A549 (cell line): Measurements from ENCODE around the gene ARMC9. TPM values are rescaled to one million over a fixed set of nuclear protein-coding genes. Genes with fewer than 3 reads are reported as not detected.

ENCODE experiments used
- ATAC-seq, 2 experiments: fragments of 200-7000 bp in 1 of 2; fragments of >200 bp in 1 of 2; cut with Nextera tagmentation in 1 of 2; cut with Tn5 transposase in 1 of 2; 3 replicates each; pipeline versions ENCODE4 v1.8.0 to v1.9.1; 2018 to 2020; ENCODE audit warnings: mild to moderate bottlenecking in 1 of 2, moderate library complexity in 1 of 2
- CTCF ChIA-PET: fragments of 300-600 bp; sonication (Branson Sonifier 250); formaldehyde crosslinking; extraction: SDS; loops from one replicate; lab custom pipeline; 2021; ENCODE audit warnings: antibody characterized with exemption, inconsistent platforms; lab: Yijun Ruan, JAX
- POLR2A ChIA-PET: fragments of 350-600 bp; formaldehyde crosslinking; extraction: SDS; loops from one replicate; lab custom pipeline; 2021; ENCODE audit warnings: antibody characterized with exemption, inconsistent platforms; lab: Yijun Ruan, JAX
- DNase-seq, 2 experiments: peaks; one replicate each; pipeline versions ENCODE4 v3.0.0 to v3.0.0-alpha.2; 2011 to 2016; ENCODE audit warnings: low read depth in 1 of 2, low spot score in 1 of 2
- FAIRE-seq: peaks from 2 replicates; lab custom pipeline; 2011; peaks lifted over from hg19 to GRCh38; lab: Jason Lieb, UNC
- H3K27ac ChIP-seq, 2 experiments: fragments of >200 bp; sonication (Bioruptor Twin); formaldehyde crosslinking; 3 replicates each; pipeline ENCODE4 v1.5.1; 2016 to 2017
- H3K4me1 ChIP-seq: fragments of >200 bp; sonication (Bioruptor Twin); formaldehyde crosslinking; 3 replicates; pipeline ENCODE4 v1.6.1; 2016
- H3K4me2 ChIP-seq: fragments of >200 bp; sonication (Bioruptor Twin); formaldehyde crosslinking; 3 replicates; pipeline ENCODE4 v1.6.1; 2016
- H3K4me3 ChIP-seq: fragments of >200 bp; sonication (Bioruptor Twin); formaldehyde crosslinking; 3 replicates; pipeline ENCODE4 v1.5.1; 2016
- H3K9me3 ChIP-seq: fragments of >200 bp; sonication (Bioruptor Twin); formaldehyde crosslinking; 3 replicates; pipeline ENCODE4 v1.6.1; 2016
- BHLHE40 ChIP-seq: IDR thresholded peaks from 2 replicates; pipeline ENCODE4 v1.6.1; 2012; ENCODE audit warnings: low read depth, low read length, inconsistent platforms
- CBX8 ChIP-seq: fragments of 200-600 bp; sonication (generic); IDR thresholded peaks from 2 replicates; pipeline ENCODE4 v1.6.1; 2016
- CHD4 ChIP-seq: fragments of 200-600 bp; sonication (generic); IDR thresholded peaks from 2 replicates; pipeline ENCODE4 v1.6.1; 2016; ENCODE audit warnings: antibody characterized with exemption, mild to moderate bottlenecking, borderline replicate concordance
- ESRRA ChIP-seq: fragments of 150-350 bp; IDR thresholded peaks from 2 replicates; pipeline ENCODE4 v1.6.1; 2014; ENCODE audit warnings: mild to moderate bottlenecking, low read length, borderline replicate concordance
- HEYL ChIP-seq: fragments of 250-450 bp; sonication (Bioruptor Pico); IDR thresholded peaks from 2 replicates; pipeline ENCODE4 v1.8.0; 2021; ENCODE audit warnings: mild to moderate bottlenecking, moderate library complexity
- JUN ChIP-seq, 2 experiments: fragments of >200 bp; sonication (Bioruptor Twin); formaldehyde crosslinking; IDR thresholded peaks; 2 replicates in 1 of 2; 3 replicates in 1 of 2; pipeline ENCODE4 v1.6.1; 2016 to 2017
- MYC ChIP-seq: IDR thresholded peaks from 2 replicates; pipeline ENCODE4 v1.6.1; 2012; ENCODE audit warnings: mild to moderate bottlenecking, inconsistent platforms, low read length, improper control_type of control experiment, borderline replicate concordance
- NPAS2 ChIP-seq: fragments of 250-450 bp; sonication (Bioruptor Pico); IDR thresholded peaks from 2 replicates; pipeline ENCODE4 v1.8.0; 2022; ENCODE audit warnings: mild to moderate bottlenecking, moderate library complexity, borderline replicate concordance
- SMC3 ChIP-seq: fragments of >200 bp; sonication (Bioruptor Twin); formaldehyde crosslinking; IDR thresholded peaks from 3 replicates; pipeline ENCODE4 v1.6.1; 2018; ENCODE audit warnings: inconsistent platforms
- ZC3H11A ChIP-seq: fragments of 450-650 bp; IDR thresholded peaks from 2 replicates; pipeline ENCODE4 v1.6.1; 2014; ENCODE audit warnings: antibody characterized with exemption, mild to moderate bottlenecking
- WGBS: methylation state at CpG from one replicate; pipeline ENCODE4 v1.1.6; 2017; ENCODE audit errors: missing lambda C conversion rate; 5-methylcytosine and 5-hydroxymethylcytosine counted together
- polyA plus RNA-seq, 4 experiments: library from polyadenylated mRNA; depleted of rRNA in 3 of 4; stranded (reverse); fragments of >200 nt; fragmentation: RNase III in 1 of 4; extraction: RNeasy Plus Mini Kit Qiagen cat#74134 plus additional on column Dnase treatment in 1 of 4; gene quantifications; 2 replicates in 3 of 4; 3 replicates in 1 of 4; pipeline ENCODE4 v1.2.3, GENCODE V29; 2011 to 2017
- TF ChIP-seq, protein P1 (sequence below): fragments of 250-450 bp; sonication (Bioruptor Pico); IDR thresholded peaks from 2 replicates; pipeline ENCODE4 v1.5.0; 2021; ENCODE audit warnings: mild to moderate bottlenecking, moderate library complexity, borderline replicate concordance
- TF ChIP-seq, protein P2 (sequence below): IDR thresholded peaks from 2 replicates; pipeline ENCODE4 v1.6.1; 2012
- TF ChIP-seq, protein P3 (sequence below): IDR thresholded peaks from 2 replicates; pipeline ENCODE4 v1.6.1; 2012; ENCODE audit warnings: low read depth, borderline replicate concordance
- TF ChIP-seq, protein P4 (sequence below): fragments of >200 bp; sonication (Bioruptor Twin); formaldehyde crosslinking; IDR thresholded peaks from 3 replicates; pipeline ENCODE4 v1.5.1; 2016
- TF ChIP-seq, protein P5 (sequence below): IDR thresholded peaks from 2 replicates; pipeline ENCODE4 v1.6.1; 2012

The ARMC9 gene
- polyA plus RNA-seq, 2 of the 4 experiments (the other 2 are of a cell fraction), result 12.0 to 14.1 TPM

DNA sequence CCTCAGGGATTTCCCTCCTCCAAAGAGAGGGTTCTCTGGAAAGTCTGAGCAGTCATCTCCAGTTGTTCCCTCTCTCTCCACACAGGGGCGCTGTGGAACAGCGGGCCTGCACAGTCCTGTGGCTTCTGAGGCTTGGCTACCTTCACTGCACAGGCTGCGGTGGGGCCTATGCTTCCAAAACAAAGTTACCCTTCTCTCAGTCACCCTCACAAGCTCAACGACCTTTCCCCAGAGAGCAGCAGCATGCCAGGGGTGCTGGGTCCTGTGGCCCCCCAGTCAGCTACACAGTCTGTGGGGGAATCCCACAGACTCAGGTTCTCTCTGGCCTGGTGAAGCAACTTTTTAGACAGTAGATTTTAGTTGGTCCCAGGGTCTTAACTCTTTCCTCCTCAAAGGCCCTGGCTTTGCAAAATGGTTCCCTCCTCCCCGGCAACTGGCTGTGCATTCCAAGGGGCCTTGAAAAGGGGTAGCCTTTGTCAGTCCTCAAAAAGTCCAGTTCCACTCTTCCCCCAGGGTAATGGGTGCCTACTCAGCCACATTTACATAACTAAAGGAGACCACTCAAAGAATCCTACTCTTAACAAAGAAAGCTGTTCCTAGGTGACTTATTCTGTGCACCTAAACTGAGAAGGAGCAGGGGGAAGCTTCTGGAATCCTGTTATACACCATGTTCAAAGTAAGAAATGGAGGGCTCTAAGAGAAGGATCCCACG lies 212.0 kb downstream of the ARMC9 start:
- no peak for FAIRE-seq
- ChIA-PET POLR2A (no interaction called here), CTCF (interaction anchor here (0.6 to 20.2 kb wide), 12 partner anchors 13 to 586 kb away, joined by 3 to 333 read pairs (median 10); partner anchors contain the start of gene B3GNT7)
- Histone ChIP-seq H3K27ac (no peak overlapping the region), H3K4me3 (no peak overlapping the region), H3K4me1 (peaks cover 5% of the 10 kb centered on the region; the same call in 2 of the 3 replicates), H3K9me3 (peaks cover 9% of the 10 kb centered on the region), H3K4me2 (no peak overlapping the region)
- WGBS, result 72% methylated on average over 6 of the region's 6 CpGs
- TF ChIP-seq JUN (IDR thresholded peaks at IDR 0.05) (no peak), BHLHE40 (no peak), SMC3 (no peak)
- no peak for ATAC-seq
- DNase-seq, result peak in 1 of 2 experiments; percentile 33

DNA sequence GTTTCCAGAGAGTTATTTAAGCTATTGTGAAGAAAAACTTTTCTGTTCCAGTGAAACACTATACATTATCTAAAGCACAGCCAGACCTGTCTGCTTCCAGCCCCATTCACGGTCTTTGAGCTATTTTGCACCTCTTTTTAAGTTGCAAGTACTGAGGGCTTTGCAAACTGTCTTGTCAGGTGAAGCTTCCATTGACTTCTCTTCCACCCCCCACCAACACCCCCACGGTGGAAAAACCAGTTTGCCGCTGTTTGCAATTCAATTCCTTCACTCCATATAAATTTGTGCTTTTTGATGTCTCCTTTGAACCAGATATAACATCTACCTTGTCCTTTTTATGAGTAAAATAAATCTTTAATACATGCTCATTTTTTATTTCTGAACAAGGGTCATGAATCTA lies 212.8 kb downstream of the ARMC9 start:
- peak overlapping the region; percentile 62; the same call in 1 of the 3 replicates for H3K4me3 ChIP-seq
- 72% methylated on average over 3 of the region's 3 CpGs for WGBS
- POLR2A ChIA-PET, result interaction anchor here (1.5 kb wide), 1 partner anchor 11 kb away, joined by 9 read pairs; no protein-coding TSS in a partner anchor

More for the DNA sequence above, 212.8 kb downstream of the ARMC9 start:
- TF ChIP-seq, protein P1, sequence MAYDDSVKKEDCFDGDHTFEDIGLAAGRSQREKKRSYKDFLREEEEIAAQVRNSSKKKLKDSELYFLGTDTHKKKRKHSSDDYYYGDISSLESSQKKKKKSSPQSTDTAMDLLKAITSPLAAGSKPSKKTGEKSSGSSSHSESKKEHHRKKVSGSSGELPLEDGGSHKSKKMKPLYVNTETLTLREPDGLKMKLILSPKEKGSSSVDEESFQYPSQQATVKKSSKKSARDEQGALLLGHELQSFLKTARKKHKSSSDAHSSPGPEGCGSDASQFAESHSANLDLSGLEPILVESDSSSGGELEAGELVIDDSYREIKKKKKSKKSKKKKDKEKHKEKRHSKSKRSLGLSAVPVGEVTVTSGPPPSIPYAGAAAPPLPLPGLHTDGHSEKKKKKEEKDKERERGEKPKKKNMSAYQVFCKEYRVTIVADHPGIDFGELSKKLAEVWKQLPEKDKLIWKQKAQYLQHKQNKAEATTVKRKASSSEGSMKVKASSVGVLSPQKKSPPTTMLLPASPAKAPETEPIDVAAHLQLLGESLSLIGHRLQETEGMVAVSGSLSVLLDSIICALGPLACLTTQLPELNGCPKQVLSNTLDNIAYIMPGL, result no peak
- TF ChIP-seq, protein P2, sequence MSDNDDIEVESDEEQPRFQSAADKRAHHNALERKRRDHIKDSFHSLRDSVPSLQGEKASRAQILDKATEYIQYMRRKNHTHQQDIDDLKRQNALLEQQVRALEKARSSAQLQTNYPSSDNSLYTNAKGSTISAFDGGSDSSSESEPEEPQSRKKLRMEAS, result no peak
- TF ChIP-seq ZC3H11A (no peak), NPAS2 (no peak), CBX8 (no peak), CHD4 (no peak), MYC (no peak), JUN (IDR thresholded peaks at IDR 0.05) (no peak), HEYL (CRISPR knock-in tag) (no peak), ESRRA (no peak)
- TF ChIP-seq, protein P3, sequence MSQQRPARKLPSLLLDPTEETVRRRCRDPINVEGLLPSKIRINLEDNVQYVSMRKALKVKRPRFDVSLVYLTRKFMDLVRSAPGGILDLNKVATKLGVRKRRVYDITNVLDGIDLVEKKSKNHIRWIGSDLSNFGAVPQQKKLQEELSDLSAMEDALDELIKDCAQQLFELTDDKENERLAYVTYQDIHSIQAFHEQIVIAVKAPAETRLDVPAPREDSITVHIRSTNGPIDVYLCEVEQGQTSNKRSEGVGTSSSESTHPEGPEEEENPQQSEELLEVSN, result no peak
- TF ChIP-seq, protein P4, sequence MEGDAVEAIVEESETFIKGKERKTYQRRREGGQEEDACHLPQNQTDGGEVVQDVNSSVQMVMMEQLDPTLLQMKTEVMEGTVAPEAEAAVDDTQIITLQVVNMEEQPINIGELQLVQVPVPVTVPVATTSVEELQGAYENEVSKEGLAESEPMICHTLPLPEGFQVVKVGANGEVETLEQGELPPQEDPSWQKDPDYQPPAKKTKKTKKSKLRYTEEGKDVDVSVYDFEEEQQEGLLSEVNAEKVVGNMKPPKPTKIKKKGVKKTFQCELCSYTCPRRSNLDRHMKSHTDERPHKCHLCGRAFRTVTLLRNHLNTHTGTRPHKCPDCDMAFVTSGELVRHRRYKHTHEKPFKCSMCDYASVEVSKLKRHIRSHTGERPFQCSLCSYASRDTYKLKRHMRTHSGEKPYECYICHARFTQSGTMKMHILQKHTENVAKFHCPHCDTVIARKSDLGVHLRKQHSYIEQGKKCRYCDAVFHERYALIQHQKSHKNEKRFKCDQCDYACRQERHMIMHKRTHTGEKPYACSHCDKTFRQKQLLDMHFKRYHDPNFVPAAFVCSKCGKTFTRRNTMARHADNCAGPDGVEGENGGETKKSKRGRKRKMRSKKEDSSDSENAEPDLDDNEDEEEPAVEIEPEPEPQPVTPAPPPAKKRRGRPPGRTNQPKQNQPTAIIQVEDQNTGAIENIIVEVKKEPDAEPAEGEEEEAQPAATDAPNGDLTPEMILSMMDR, result no peak
- TF ChIP-seq, protein P5, sequence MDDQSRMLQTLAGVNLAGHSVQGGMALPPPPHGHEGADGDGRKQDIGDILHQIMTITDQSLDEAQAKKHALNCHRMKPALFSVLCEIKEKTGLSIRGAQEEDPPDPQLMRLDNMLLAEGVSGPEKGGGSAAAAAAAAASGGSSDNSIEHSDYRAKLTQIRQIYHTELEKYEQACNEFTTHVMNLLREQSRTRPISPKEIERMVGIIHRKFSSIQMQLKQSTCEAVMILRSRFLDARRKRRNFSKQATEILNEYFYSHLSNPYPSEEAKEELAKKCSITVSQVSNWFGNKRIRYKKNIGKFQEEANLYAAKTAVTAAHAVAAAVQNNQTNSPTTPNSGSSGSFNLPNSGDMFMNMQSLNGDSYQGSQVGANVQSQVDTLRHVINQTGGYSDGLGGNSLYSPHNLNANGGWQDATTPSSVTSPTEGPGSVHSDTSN, result no peak
- ATAC-seq (no peak), DNase-seq (no peak), FAIRE-seq (no peak)
- peaks cover 4% of the 10 kb centered on the region; the same call in 2 of the 3 replicates for H3K4me1 ChIP-seq
- H3K27ac ChIP-seq, result no peak overlapping the region
- H3K9me3 ChIP-seq, result peaks cover 9% of the 10 kb centered on the region
- CTCF ChIA-PET, result interaction anchor here (0.6 to 20.2 kb wide), 31 partner anchors 9 to 587 kb away, joined by 3 to 333 read pairs (median 7); partner anchors contain the start of gene B3GNT7
- peak overlapping the region; percentile 84 for H3K4me2 ChIP-seq
